Measurements from ENCODE around the gene RPAIN.
"Not testable (repeated sequence)": the region's sequence is repeated elsewhere in the genome, so short reads cannot be mapped to it uniquely, and the experiment has no call there.

Gene RPAIN

DNA sequence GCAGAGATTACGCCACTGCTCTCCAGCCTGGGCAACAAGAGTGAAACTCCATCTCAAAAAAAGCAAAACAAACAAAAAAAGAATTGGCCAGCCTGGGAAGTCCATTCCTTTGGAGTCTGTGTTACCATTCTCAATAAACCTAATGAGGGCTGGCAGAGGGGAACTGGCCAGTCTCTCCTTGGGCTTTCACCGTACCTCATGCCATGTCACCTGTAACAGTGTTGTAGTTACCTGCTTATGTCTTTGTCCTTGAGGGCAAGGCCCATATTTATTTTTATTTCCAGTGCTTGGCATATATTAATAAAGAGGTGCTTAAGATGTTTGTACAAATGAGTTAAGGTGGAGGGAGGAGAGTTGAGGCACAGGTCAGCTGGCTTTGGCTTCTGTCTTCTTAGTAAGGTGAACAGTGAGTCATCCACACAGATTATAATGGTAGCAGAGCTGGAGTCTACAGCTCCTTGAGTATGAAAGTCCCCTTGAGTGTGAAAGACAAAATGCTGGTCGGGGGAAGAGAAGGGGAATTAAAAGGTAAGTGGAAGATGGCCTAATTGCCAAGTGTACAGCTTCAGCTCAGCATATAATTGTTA, 10.5 kb downstream of the RPAIN start:
- no peak for DNase-seq (ENCODE audit: low read depth, low spot score)
- no peak overlapping the region for H3K4me3 ChIP-seq (ENCODE audit: low read depth, low read length)
- ChIA-PET CTCF (interaction anchor here (1.4 to 9.6 kb wide), 2 partner anchors 8 to 10 kb away, joined by 6 to 162 read pairs; partner anchors contain the start of gene C1QBP), POLR2A (interaction anchor here (0.6 to 1.4 kb wide), 2 partner anchors 8 to 39 kb away, joined by 3 to 6 read pairs; no protein-coding TSS in a partner anchor)
- TF ChIP-seq, protein P1, sequence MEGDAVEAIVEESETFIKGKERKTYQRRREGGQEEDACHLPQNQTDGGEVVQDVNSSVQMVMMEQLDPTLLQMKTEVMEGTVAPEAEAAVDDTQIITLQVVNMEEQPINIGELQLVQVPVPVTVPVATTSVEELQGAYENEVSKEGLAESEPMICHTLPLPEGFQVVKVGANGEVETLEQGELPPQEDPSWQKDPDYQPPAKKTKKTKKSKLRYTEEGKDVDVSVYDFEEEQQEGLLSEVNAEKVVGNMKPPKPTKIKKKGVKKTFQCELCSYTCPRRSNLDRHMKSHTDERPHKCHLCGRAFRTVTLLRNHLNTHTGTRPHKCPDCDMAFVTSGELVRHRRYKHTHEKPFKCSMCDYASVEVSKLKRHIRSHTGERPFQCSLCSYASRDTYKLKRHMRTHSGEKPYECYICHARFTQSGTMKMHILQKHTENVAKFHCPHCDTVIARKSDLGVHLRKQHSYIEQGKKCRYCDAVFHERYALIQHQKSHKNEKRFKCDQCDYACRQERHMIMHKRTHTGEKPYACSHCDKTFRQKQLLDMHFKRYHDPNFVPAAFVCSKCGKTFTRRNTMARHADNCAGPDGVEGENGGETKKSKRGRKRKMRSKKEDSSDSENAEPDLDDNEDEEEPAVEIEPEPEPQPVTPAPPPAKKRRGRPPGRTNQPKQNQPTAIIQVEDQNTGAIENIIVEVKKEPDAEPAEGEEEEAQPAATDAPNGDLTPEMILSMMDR (IDR thresholded peaks at IDR 0.05; ENCODE audit: insufficient read depth, low read length, missing control alignments) = no peak

DNA sequence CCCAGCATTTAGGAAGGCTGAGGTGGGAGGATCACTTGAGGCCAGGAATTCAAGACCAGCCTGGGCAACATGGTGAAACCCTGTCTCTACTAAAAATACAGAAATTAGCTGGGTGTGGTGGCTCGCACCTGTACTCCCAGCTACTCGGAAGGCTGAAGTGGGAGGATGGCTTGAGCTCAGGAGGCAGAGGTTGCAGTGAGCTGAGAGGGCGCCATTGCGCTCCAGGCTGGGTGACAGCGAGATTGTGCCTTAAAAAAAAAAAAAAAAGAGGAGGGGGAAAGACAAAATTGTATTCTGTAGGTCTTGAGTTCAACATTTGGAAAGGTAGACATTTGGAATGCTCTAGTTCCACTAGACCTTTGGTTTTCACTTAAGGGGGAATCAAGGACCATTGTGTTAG, 11.3 kb downstream of the RPAIN start:
- ChIA-PET CTCF (interaction anchor here (0.9 to 9.6 kb wide), 3 partner anchors 9 to 182 kb away, joined by 3 to 162 read pairs (median 6); partner anchors contain the start of gene C1QBP), POLR2A (interaction anchor here (0.6 to 1.4 kb wide), 2 partner anchors 9 to 39 kb away, joined by 3 to 6 read pairs; no protein-coding TSS in a partner anchor)
- H3K4me3 ChIP-seq (ENCODE audit: low read depth, low read length); DNase-seq (ENCODE audit: low read depth, low spot score): not testable (repeated sequence)

DNA sequence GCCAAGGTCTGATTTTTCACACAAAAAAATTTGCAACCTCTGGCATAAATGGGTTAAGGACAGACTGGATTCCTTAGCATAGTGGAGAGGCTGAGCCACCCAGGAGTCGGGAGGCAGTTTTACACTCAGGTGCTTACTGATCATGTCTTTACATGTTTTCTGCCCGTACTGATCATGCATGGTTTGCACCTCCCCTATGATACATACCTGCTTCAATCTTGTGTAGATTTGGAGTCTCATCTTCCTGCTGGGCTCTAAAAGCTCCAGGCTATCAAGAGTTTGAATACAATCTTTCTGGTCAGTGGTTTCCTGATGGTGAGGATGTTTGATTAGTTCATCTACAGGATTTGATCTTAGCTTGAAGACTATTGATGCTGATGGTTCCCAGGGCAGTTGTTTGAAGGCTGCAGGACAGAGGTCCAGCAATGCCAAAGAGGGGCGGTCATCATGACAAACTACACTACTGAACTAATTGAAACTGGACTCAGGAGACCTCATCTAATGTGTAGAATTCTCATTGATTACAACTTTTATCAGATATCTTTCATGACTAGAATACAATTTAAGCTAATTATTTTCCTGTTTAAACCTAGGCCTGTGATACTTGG, 12.1 kb downstream of the RPAIN start:
- ChIA-PET CTCF (interaction anchor here (0.9 to 1.5 kb wide), 4 partner anchors 9 to 194 kb away, joined by 3 to 6 read pairs (median 4); no protein-coding TSS in a partner anchor), POLR2A (no interaction called here)
- TF ChIP-seq, protein P1 (IDR thresholded peaks at IDR 0.05; ENCODE audit: insufficient read depth, low read length, missing control alignments) = no peak
- no peak for DNase-seq (ENCODE audit: low read depth, low spot score)
- H3K4me3 ChIP-seq (ENCODE audit: low read depth, low read length) = no peak overlapping the region

DNA sequence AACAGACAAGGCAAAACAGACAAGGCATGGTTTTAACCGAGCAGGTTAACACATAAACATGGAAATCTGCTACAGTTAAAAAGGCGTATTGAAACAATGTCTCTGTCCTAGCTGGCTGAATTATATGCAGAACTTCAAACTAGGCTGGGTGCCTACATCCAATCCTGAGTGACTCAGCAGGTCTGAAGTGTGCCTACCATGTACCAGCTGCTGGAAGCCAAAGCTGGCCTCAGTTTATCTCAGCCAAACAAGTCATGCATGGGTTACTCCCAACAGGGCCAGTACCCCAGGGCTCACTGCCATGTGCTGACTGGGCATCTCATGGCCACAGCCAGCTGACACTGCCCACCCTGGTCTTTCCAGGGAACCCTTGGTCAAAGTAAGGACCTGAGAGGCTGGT, 15.0 kb downstream of the RPAIN start:
- POLR2A ChIA-PET = no interaction called here
- H3K4me3 ChIP-seq (ENCODE audit: low read depth, low read length) = no peak overlapping the region
- TF ChIP-seq, protein P1 (IDR thresholded peaks at IDR 0.05; ENCODE audit: insufficient read depth, low read length, missing control alignments) = no peak
- CTCF ChIA-PET = interaction anchor here (1.2 kb wide), 1 partner anchor 10 kb away, joined by 4 read pairs; no protein-coding TSS in a partner anchor
- no peak for DNase-seq (ENCODE audit: low read depth, low spot score)

DNA sequence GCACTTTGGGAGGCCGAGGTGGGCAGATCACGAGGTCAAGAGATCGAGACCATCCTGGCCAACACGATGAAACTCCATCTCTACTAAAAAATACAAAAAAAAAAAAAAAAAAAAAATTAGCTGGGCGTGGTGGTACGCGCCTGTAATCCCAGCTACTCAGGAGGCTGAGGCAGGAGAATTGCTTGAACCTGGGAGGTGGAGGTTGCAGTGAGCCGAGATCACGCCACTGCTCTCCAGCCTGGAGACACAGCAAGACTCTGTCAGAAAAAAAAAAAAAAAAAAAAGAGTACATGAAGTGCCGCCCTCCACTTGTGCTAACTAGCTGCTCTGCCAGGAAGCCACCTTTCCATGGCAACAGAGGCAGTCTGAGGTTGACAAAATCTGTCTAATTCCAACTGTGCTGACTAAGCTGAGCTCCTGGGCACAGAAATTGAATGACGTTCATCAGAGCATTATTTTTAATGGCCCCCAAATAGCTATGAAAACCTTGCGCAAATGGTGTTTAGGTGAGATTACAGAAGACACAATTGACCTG, 15.9 kb downstream of the RPAIN start:
- not testable (repeated sequence) for DNase-seq (ENCODE audit: low read depth, low spot score); H3K4me3 ChIP-seq (ENCODE audit: low read depth, low read length)
- CTCF ChIA-PET = interaction anchor here (0.9 to 9.7 kb wide), 5 partner anchors 9 to 188 kb away, joined by 3 to 162 read pairs (median 126); partner anchors contain the start of gene DHX33
- POLR2A ChIA-PET = interaction anchor here (0.6 to 1.3 kb wide), 3 partner anchors 13 to 128 kb away, joined by 3 to 7 read pairs (median 3); no protein-coding TSS in a partner anchor

DNA sequence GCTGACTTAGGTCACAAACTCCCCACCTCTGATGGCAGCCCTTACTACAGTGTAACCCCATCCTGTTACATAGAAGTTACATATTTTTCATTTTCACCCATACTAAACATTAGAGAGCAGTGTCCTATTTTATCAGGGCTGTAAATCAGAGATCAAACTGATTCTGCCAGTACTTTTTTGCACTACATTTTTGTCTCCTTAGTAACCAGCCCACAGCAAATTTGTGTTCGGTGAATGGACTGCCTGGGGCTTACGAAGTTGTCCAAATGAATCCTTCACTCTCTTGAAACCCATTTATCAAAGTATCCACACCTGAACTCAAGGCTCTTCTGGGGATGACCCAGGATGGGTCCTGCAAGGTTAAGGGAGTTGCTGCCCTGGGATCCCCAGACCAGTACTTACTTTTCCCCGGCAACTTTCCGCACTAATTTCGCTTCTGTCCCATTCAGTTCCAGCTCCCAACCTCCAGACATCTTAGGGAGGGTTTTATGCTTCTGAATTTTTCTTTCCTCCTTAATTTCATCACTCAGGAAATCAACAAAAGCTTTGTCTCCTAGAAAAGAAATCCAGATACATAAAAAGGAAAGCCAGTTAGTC, 17.8 kb downstream of the RPAIN start:
- TF ChIP-seq, protein P1 (IDR thresholded peaks at IDR 0.05; ENCODE audit: insufficient read depth, low read length, missing control alignments) = no peak
- POLR2A ChIA-PET = interaction anchor here (1.9 kb wide), 1 partner anchor 18 kb away, joined by 7 read pairs; the partner anchor contains the start of gene NUP88
- CTCF ChIA-PET = interaction anchor here (1.1 to 9.7 kb wide), 12 partner anchors 11 to 246 kb away, joined by 3 to 162 read pairs (median 17); partner anchors contain the start of genes DHX33, NUP88, RPAIN and ZNF594
- peak overlapping the region; percentile 84 for H3K4me3 ChIP-seq (ENCODE audit: low read depth, low read length)
- no peak for DNase-seq (ENCODE audit: low read depth, low spot score)
